H9 (cell line): ENCODE measurements around the gene GLB1L3. TPM values are rescaled to one million over a fixed set of nuclear protein-coding genes. Genes with fewer than 3 reads are reported as not detected.

Source experiments
- DNase-seq: peaks from one replicate; pipeline ENCODE4 v3.0.0-alpha.2; 2017
- H2AFZ ChIP-seq: one replicate; pipeline ENCODE4 v1.6.1; 2013; ENCODE audit warnings: mild to moderate bottlenecking, low read length, control low read depth, moderate library complexity
- H2AK5ac ChIP-seq: 2 replicates; pipeline ENCODE4 v1.6.1; 2013; ENCODE audit warnings: low read length, control low read depth, mixed read lengths; ENCODE audit not compliant: insufficient read length
- H2BK120ac ChIP-seq: one replicate; pipeline ENCODE4 v1.6.1; 2013; ENCODE audit warnings: low read depth, mild to moderate bottlenecking, low read length, control low read depth, inconsistent platforms; ENCODE audit not compliant: poor library complexity, severe bottlenecking
- H2BK12ac ChIP-seq: 2 replicates; pipeline ENCODE4 v1.6.1; 2013; ENCODE audit warnings: low read length, control low read depth, mixed read lengths, low read depth; ENCODE audit not compliant: insufficient read length
- H2BK15ac ChIP-seq: 2 replicates; pipeline ENCODE4 v1.6.1; 2013; ENCODE audit warnings: low read depth, low read length, control low read depth
- H2BK20ac ChIP-seq: one replicate; pipeline ENCODE4 v1.6.1; 2013; ENCODE audit warnings: low read depth, mild to moderate bottlenecking, low read length, control low read depth, inconsistent platforms; ENCODE audit not compliant: poor library complexity, severe bottlenecking
- H2BK5ac ChIP-seq: 2 replicates; pipeline ENCODE4 v1.6.1; 2013; ENCODE audit warnings: low read length, control low read depth, mixed read lengths; ENCODE audit not compliant: insufficient read length
- H3K14ac ChIP-seq: 2 replicates; pipeline ENCODE4 v1.6.1; 2013; ENCODE audit warnings: low read length, control low read depth; ENCODE audit not compliant: insufficient read depth
- H3K18ac ChIP-seq: 2 replicates; pipeline ENCODE4 v1.6.1; 2013; ENCODE audit warnings: low read depth, mild to moderate bottlenecking, mixed read lengths, low read length, control low read depth; ENCODE audit not compliant: insufficient read length
- H3K23ac ChIP-seq: 2 replicates; pipeline ENCODE4 v1.6.1; 2013; ENCODE audit warnings: low read length, control low read depth, mixed read lengths, low read depth; ENCODE audit not compliant: insufficient read length
- H3K23me2 ChIP-seq: 2 replicates; pipeline ENCODE4 v1.6.1; 2013; ENCODE audit warnings: low read depth, mild to moderate bottlenecking, mixed read lengths, low read length, control low read depth; ENCODE audit not compliant: insufficient read length, poor library complexity, severe bottlenecking
- H3K27ac ChIP-seq: 2 replicates; pipeline ENCODE4 v1.5.1; 2013; ENCODE audit warnings: low read length, control low read depth, mixed read lengths, low read depth; ENCODE audit not compliant: insufficient read length
- H3K27me3 ChIP-seq: 2 replicates; pipeline ENCODE4 v1.6.1; 2013; ENCODE audit warnings: low read length, control low read depth, inconsistent platforms; ENCODE audit not compliant: insufficient read depth
- H3K4ac ChIP-seq: 2 replicates; pipeline ENCODE4 v1.6.1; 2013; ENCODE audit warnings: low read depth, mild to moderate bottlenecking, control low read depth, inconsistent platforms, low read length, moderate library complexity
- H3K4me1 ChIP-seq: 2 replicates; pipeline ENCODE4 v1.6.1; 2013; ENCODE audit warnings: low read length, control low read depth, inconsistent platforms; ENCODE audit not compliant: insufficient read depth
- H3K4me2 ChIP-seq: 2 replicates; pipeline ENCODE4 v1.6.1; 2013; ENCODE audit warnings: low read length, control low read depth, mixed read lengths; ENCODE audit not compliant: insufficient read length, insufficient read depth
- H3K56ac ChIP-seq: 2 replicates; pipeline ENCODE4 v1.6.1; 2013; ENCODE audit warnings: low read depth, mild to moderate bottlenecking, mixed read lengths, low read length, control low read depth; ENCODE audit not compliant: insufficient read length
- H3K79me1 ChIP-seq: 2 replicates; pipeline ENCODE4 v1.6.1; 2013; ENCODE audit warnings: low read depth, mild to moderate bottlenecking, moderate library complexity, low read length, control low read depth, inconsistent platforms; ENCODE audit not compliant: insufficient read depth, poor library complexity, severe bottlenecking
- H3K79me2 ChIP-seq: 2 replicates; pipeline ENCODE4 v1.6.1; 2013; ENCODE audit warnings: low read length, control low read depth, inconsistent platforms; ENCODE audit not compliant: insufficient read depth
- H3K9ac ChIP-seq: 2 replicates; pipeline ENCODE4 v1.6.1; 2013; ENCODE audit warnings: low read length, control low read depth, mixed read lengths; ENCODE audit not compliant: insufficient read length; ENCODE audit errors: extremely low read depth
- H3K9me3 ChIP-seq: one replicate; pipeline ENCODE4 v1.6.1; 2013; ENCODE audit warnings: low read depth, low read length, inconsistent platforms; ENCODE audit not compliant: control insufficient read depth
- H3T11ph ChIP-seq: one replicate; pipeline ENCODE4 v1.6.1; 2013; ENCODE audit warnings: mild to moderate bottlenecking, low read length, control low read depth, inconsistent platforms
- H4K20me1 ChIP-seq: one replicate; pipeline ENCODE4 v1.6.1; 2013; ENCODE audit not compliant: control insufficient read depth, insufficient read length, insufficient read depth
- H4K5ac ChIP-seq: 2 replicates; pipeline ENCODE4 v1.6.1; 2013; ENCODE audit warnings: low read depth, mild to moderate bottlenecking, mixed read lengths, low read length, control low read depth; ENCODE audit not compliant: insufficient read length
- H4K8ac ChIP-seq: replicated peaks from 2 replicates; pipeline ENCODE4 v1.6.1; 2013; ENCODE audit warnings: low read length, control low read depth, mixed read lengths, low read depth; ENCODE audit not compliant: insufficient read length
- H4K91ac ChIP-seq: 2 replicates; pipeline ENCODE4 v1.6.1; 2013; ENCODE audit warnings: low read depth, mild to moderate bottlenecking, moderate library complexity, mixed read lengths, low read length, control low read depth; ENCODE audit not compliant: insufficient read length
- H3K27ac Mint-ChIP-seq, 3 experiments: 2 replicates in 2 of 3; 3 replicates in 1 of 3; pipeline ENCODE4 v1.8.0; 2020 to 2021; ENCODE audit warnings: mixed read lengths in 3 of 3, mild to moderate bottlenecking in 1 of 3, moderate library complexity in 1 of 3
- H3K27me3 Mint-ChIP-seq: 2 replicates; pipeline ENCODE4 v1.8.0; 2021; ENCODE audit warnings: low read depth, mild to moderate bottlenecking, moderate library complexity, mixed read lengths
- H3K36me3 Mint-ChIP-seq, 3 experiments: 2 replicates in 2 of 3; 3 replicates in 1 of 3; pipeline ENCODE4 v1.8.0; 2020 to 2021; ENCODE audit warnings: low read depth in 3 of 3, mixed read lengths in 3 of 3; ENCODE audit not compliant: insufficient read depth in 1 of 3
- H3K4me1 Mint-ChIP-seq, 2 experiments: 2 replicates each; pipeline ENCODE4 v1.8.0; 2020; ENCODE audit warnings: mixed read lengths in 2 of 2
- H3K4me3 Mint-ChIP-seq, 2 experiments: 2 replicates in 1 of 2; 3 replicates in 1 of 2; pipeline ENCODE4 v1.8.0; 2020 to 2021; ENCODE audit warnings: mild to moderate bottlenecking in 2 of 2, mixed read lengths in 2 of 2, moderate library complexity in 1 of 2
- H3K9me3 Mint-ChIP-seq, 2 experiments: 2 replicates in 1 of 2; 3 replicates in 1 of 2; pipeline ENCODE4 v1.8.0; 2020; ENCODE audit warnings: mild to moderate bottlenecking in 2 of 2, mixed read lengths in 2 of 2, moderate library complexity in 1 of 2
- WGBS: extraction: QIAGEN DNeasy Blood & Tissue Kit; methylation state at CpG from one replicate; pipeline ENCODE4 v1.1.7; 2013; ENCODE audit warnings: missing lambda C conversion rate, low lambda C conversion rate, mixed read lengths; ENCODE audit not compliant: insufficient read length; ENCODE audit errors: extremely low coverage; 5-methylcytosine and 5-hydroxymethylcytosine counted together
- total RNA-seq: library from RNA; stranded (reverse); gene quantifications from 2 replicates; pipeline ENCODE4 v1.2.1, GENCODE V29; 2021
- TF ChIP-seq, protein P1 (sequence below): fragments of 200-600 bp; sonication (generic); conservative IDR thresholded peaks from 3 replicates; pipeline ENCODE4 v1.8.0; 2021; ENCODE audit warnings: antibody characterized with exemption, mild to moderate bottlenecking

The GLB1L3 gene
- total RNA-seq, 1 experiment from 2014 or later: 11.2 TPM

DNA sequence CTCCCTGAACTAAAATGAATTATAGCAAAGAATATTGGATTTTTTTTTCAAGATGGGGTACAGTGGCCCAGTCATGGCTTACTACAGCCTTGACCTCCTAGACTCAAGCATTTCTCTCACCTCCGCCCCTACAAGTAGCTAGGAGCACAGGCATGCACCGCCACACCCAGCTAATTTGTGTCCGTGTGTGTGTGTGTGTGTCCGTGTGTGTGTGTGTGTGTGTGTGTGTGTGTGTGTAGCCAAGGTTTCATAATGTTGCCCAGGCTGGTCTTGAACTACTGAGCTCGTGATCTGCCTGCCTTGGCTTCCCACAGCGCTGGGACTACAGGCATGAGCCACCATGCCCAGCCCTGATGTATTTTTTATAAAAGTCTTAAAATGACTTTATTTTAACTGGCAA, 35.6 kb upstream of the GLB1L3 start:
- H3K23me2 ChIP-seq: no peaks in the 10 kb centered on the region
- H2BK12ac ChIP-seq: no peak overlapping the region
- H3K18ac ChIP-seq: no peak overlapping the region
- H3K4ac ChIP-seq: no peak overlapping the region
- H3T11ph ChIP-seq: no peak overlapping the region
- no peak overlapping the region for H4K91ac ChIP-seq
- no peaks in the 10 kb centered on the region for H3K27me3 Mint-ChIP-seq
- H2AFZ ChIP-seq: no peak overlapping the region
- H3K27me3 ChIP-seq: no peaks in the 10 kb centered on the region
- H3K23ac ChIP-seq: no peak overlapping the region
- no peak overlapping the region for H3K14ac ChIP-seq
- no peaks in the 10 kb centered on the region for H4K20me1 ChIP-seq
- no peak overlapping the region for H2BK15ac ChIP-seq
- no peak overlapping the region for H3K9ac ChIP-seq
- H2AK5ac ChIP-seq: no peak overlapping the region
- no peak overlapping the region for H4K8ac ChIP-seq
- H3K9me3 ChIP-seq: no peaks in the 10 kb centered on the region
- H3K4me1 ChIP-seq: no peaks in the 10 kb centered on the region
- H3K56ac ChIP-seq: no peak overlapping the region
- no peak overlapping the region for H4K5ac ChIP-seq
- no peaks in the 10 kb centered on the region for H3K79me1 ChIP-seq
- TF ChIP-seq, protein P1, sequence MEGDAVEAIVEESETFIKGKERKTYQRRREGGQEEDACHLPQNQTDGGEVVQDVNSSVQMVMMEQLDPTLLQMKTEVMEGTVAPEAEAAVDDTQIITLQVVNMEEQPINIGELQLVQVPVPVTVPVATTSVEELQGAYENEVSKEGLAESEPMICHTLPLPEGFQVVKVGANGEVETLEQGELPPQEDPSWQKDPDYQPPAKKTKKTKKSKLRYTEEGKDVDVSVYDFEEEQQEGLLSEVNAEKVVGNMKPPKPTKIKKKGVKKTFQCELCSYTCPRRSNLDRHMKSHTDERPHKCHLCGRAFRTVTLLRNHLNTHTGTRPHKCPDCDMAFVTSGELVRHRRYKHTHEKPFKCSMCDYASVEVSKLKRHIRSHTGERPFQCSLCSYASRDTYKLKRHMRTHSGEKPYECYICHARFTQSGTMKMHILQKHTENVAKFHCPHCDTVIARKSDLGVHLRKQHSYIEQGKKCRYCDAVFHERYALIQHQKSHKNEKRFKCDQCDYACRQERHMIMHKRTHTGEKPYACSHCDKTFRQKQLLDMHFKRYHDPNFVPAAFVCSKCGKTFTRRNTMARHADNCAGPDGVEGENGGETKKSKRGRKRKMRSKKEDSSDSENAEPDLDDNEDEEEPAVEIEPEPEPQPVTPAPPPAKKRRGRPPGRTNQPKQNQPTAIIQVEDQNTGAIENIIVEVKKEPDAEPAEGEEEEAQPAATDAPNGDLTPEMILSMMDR: no peak
- no peak overlapping the region for H2BK5ac ChIP-seq
- no peak overlapping the region for H3K4me2 ChIP-seq
- H3K27ac Mint-ChIP-seq: no peak overlapping the region
- DNase-seq: no peak
- H3K9me3 Mint-ChIP-seq: no peaks in the 10 kb centered on the region
- H3K36me3 Mint-ChIP-seq: peaks cover 8 to 41% (median 17%) of the 10 kb centered on the region in 3 experiments; a peak in 6 of 7 replicates
- H2BK20ac ChIP-seq: no peak overlapping the region
- H3K27ac ChIP-seq: no peak overlapping the region
- no peak overlapping the region for H3K4me3 Mint-ChIP-seq
- H2BK120ac ChIP-seq: no peak overlapping the region
- no peaks in the 10 kb centered on the region for H3K79me2 ChIP-seq
- WGBS: no CpG with 5 or more reads among the region's 6 CpGs
- H3K4me1 Mint-ChIP-seq: peaks cover 2 to 8% of the 10 kb centered on the region in 2 experiments; a peak in 3 of 4 replicates
